Right lobe of liver (tissue), 4 donors: ENCODE results near the gene GLIS1.

Source experiments
- CTCF ChIP-seq, 4 donors: fragments of 200-600 bp in 3 of 4; fragments of 450-650 bp in 1 of 4; IDR thresholded peaks; one replicate each; pipeline versions ENCODE4 v1.5.1 to v1.8.0; 2016 to 2022; ENCODE audit warnings: antibody characterized with exemption in 4 of 4, mild to moderate bottlenecking in 2 of 4
- POLR2A ChIP-seq: fragments of 450-650 bp; IDR thresholded peaks from one replicate; pipeline ENCODE4 v1.6.1; 2017; ENCODE audit warnings: antibody characterized with exemption, mild to moderate bottlenecking
- donor health status: DM: no; HTN: no; CAD: no.
- donor health status: DM: no; HTN: no; CAD: no.
- donor health status: DM: no; HTN: yes; CAD: no.

GRCh38 chr1:53769184-53769583, 30.2 kb upstream of the GLIS1 start:
- TF ChIP-seq CTCF (IDR thresholded peaks at IDR 0.05) (no peak), POLR2A (no peak)
